ENCODE results near the gene SMCP.

The SMCP gene

GRCh38 chr1:152886758-152887409, 8.8 kb downstream of the SMCP start:
- DNase-seq (ENCODE audit: low spot score), result no peak

DNA sequence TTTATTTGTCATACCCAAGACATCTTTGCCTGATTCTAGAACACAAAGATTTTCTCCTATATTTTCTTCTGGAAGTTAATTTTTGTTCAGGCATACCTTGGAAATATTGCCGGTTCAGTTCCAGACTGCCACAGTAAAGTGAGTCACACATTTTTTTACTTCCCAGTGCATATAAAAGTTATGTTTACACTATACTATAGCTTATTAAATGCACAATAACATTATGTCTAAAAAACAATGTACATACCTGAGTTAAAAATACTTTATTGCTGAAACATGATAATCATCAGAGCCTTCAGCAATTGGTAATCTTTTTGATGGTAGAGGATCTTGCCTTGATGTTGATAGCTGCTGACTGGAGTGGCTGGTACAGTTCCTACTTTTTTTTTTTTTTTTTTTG, 10.0 kb downstream of the SMCP start:
- no peak for DNase-seq (ENCODE audit: low spot score)

- DNase-seq (ENCODE audit: low spot score), result no peak
These were observed 20.9 kb downstream of the SMCP start for GRCh38 chr1:152899027-152899426.

DNA sequence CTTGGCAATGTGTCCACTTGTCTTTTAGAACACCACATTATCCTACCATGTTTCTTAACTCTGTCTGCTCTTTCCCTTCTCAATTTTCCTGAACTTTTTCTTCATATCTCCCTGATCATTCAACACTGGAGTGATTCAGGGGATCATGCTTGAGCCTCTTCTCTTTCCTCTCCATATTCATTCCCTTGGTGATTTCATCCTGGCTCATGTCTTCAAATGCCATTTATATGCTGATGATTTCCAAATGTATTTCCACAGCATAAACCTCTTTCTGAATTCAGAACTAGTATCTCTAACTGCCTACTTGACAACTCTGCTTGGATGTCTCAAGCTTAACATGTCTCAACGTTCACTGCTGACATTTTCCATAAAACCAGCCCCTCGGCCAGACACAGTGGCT, 21.8 kb downstream of the SMCP start:
- DNase-seq (ENCODE audit: low spot score), result no peak

GRCh38 chr1:152901631-152902030, 23.5 kb downstream of the SMCP start:
- no peak for DNase-seq (ENCODE audit: low spot score)

GRCh38 chr1:152902636-152903035, 24.5 kb downstream of the SMCP start:
- no peak for DNase-seq (ENCODE audit: low spot score)

DNA sequence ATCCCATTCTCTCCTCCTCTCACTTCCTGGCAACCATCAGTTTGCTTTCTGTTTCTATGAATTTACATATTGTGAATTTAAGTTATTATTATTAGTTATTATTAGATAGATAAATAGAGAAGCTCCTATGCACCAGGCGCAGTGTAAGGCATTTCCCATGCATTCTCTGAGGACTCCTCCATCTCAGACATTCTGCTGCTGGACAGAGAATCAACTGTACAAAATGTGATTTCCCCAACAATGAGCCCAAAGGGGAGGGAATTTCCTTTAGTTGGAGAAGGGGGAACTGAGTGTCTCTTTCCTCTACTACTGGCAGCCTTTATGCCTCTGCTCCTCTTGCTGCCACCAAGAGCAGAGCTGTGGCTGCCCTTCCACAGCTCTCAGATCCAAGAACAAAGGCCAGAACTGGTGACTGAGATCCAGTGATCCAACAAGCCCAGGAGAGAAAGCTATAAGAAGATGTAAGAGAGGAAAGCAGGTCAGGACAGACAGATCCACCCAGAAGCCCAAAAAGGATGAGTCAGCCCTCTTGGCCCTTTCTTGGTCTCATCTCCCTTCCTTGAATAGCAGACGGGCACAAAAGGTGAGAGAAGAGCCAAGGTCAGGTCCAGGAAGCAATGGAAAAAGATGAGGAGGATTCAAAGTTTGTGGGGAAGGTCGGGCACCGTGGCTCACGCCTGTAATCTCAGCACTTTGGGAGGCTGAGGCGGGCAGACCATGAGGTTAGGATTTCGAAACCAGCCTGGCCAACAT, 26.7 kb downstream of the SMCP start:
- DNase-seq (ENCODE audit: low spot score), result no peak

GRCh38 chr1:152906023-152906565, 28.0 kb downstream of the SMCP start:
- no peak for DNase-seq (ENCODE audit: low spot score)

GRCh38 chr1:152907686-152908601, 29.8 kb downstream of the SMCP start, which contains the start of gene IVL:
TSS of gene IVL (plus strand) at chr1:152908546. CDS start at chr1:152909798, 1,252 bp downstream.
- DNase-seq (ENCODE audit: low spot score), result no peak

DNA sequence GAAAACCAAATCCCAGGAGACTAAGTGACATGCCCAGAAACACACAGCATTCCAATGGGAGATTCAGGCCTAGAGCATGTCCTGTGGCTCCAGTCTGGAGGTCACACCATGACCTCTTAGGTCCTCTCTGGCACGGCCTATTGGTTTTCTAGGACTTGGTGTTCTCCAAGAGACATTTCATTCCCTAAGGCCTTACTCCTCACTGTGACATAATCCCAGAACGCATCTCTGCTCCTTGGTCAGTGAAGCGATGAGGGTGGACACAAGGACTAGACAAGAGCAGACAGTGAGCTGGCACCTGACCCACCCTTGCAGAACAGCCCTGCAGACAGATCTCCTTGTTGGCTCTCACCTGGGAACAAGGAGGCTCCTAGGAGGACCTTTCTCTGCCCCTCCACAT, 31.1 kb downstream of the SMCP start:
- no peak for DNase-seq (ENCODE audit: low spot score)

DNA sequence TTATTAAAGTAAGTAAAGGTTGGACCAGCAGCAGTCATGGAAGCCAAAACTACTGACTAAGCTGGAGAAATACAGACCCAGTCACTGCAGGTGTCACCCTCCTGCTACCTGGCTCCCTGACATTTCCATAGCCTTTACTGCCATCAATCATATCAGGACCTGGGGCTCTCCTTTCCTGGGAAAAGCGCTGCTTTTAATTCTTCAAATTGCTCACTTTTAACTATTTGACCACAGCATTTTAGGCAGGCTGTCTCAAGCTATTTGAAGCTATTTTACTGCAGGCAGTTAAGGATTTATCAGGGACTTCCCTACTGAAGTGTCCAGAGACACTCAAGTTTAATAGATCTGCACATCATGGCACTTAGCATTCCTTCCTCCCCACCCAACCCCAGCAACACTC, 34.3 kb downstream of the SMCP start:
- no peak for DNase-seq (ENCODE audit: low spot score)

DNA sequence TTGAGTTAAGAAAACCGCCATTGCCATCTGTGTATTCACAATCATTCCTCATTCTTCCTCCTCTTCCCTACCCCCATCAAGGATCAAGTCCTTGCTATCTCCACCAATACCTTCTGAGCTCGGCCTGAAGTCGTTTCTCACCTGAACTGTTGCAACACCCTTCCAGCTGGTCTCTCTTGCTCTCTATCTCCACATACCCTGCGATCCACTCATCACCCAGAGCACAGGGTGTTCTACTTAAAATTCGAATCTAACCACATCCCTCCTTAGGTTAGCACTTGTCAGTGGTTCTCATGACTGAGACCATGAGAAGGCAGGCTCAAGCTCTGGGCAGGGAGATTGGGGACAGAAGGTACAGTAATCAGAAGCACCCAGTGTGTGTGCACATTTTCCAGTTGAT, 34.8 kb downstream of the SMCP start:
- no peak for DNase-seq (ENCODE audit: low spot score)

GRCh38 chr1:152917794-152918193, 39.7 kb downstream of the SMCP start:
- no peak for DNase-seq (ENCODE audit: low spot score)

DNA sequence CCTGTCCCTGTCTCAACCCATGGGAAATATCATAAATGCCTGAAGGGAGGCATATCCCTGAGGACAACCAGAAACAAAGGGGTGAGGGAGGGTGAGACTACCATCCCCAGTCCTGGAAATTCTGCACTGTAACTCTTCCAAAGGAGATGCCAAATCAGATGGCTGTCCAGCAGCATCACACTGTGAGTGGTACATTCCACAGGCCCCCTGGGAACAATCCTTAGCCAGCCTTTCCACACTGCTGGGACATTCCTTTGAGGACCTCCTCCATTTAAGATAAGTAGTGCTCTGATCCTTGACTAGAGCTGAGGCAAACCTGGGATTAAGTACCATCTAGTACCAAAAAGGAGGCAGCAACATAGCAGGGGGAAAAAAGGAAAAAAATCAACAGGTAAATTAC, 40.9 kb downstream of the SMCP start:
- DNase-seq (ENCODE audit: low spot score), result no peak

GRCh38 chr1:152924191-152924590, 46.1 kb downstream of the SMCP start:
- DNase-seq (ENCODE audit: low spot score), result no peak

- no peak for DNase-seq (ENCODE audit: low spot score)
These were observed 48.0 kb downstream of the SMCP start for GRCh38 chr1:152926091-152926490.

DNA sequence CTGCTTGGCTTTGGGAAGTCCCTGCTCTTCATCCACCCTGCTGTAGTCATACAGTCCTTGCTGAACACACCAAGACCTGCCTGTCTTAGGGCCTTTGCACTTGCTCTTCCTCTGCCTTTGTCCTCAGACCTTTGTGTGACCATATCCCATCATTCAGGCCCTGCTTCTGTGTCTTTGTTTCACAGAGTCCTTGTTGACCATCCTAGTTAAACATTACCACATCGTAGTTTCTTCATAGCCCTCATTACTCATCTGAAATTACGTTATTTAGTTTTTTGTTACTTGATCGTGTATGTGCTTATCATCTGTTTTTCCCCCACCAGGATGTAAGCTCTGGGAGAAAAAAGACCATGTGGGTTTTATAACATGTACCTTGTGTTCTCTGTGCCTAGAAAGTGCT, 50.5 kb downstream of the SMCP start:
- no peak for DNase-seq (ENCODE audit: low spot score)

GRCh38 chr1:152932170-152932811, 54.2 kb downstream of the SMCP start:
- no peak for DNase-seq (ENCODE audit: low spot score)

DNA sequence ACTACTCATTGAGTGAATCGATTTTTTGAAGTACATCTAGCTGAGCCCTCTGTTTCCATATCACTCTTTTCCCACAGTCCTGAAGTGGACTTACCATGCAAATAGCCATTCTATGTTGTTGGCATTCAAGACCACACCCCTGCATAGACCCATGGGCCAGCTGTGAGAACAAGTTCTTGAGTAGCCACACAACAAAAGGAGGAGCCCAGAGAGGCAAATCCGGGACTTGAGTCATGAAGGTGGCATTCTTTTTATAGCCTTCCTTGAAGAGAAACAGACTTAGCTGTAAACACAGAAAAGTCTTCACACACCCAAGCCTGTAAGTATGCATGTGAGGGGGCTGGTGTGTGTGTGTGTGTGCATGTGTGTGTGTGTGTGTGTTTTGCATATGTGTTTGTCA, 55.1 kb downstream of the SMCP start:
- DNase-seq (ENCODE audit: low spot score), result no peak
